AML-193 (cell line): Measurements from ENCODE around the gene CACNA1B.
"Not testable (repeated sequence)": the region's sequence is repeated elsewhere in the genome, so short reads cannot be mapped to it uniquely, and the experiment has no call there.

Source experiments
- DNase-seq, 2 experiments: peaks; one replicate each; lab custom pipeline; 2025; lab: John Stamatoyannopoulos, UW

The CACNA1B gene

DNA sequence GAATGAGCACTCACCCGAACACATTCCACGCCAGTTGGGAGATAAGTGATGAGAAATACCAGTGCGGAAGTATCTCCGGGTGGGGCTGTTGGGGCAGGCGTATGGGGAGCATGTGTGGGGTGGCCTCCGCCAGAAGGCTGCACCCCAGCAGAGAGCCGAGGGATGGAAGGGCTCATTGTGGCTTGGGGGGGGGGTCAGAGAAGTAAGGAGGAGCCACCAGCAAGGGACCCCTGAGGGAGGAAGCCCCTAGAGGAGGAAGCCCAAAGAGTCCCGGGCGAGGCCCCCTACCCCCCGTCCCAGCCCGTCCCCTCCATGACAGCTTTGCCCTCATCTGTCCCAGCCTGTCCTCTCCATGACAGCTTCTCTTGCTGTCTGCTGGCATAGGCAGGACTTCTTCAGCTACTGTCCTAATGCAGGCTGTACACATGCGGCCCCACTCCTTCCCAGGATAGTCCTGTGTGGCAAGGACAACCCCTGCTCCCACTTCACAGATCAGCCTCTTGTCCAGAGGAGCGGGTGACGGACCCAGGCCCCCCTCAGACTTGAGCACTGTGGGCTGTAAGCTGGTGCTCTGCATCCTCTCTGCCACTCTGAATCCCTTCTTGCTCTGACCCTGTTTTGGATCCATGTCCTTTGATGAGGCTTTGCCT is 239.6 kb downstream of the CACNA1B start:
- DNase-seq = no peak

- DNase-seq = no peak
Measured at GRCh38 chr9:138117836-138118235, 240.3 kb downstream of the CACNA1B start.

GRCh38 chr9:138118601-138119071 is 241.1 kb downstream of the CACNA1B start:
- DNase-seq = no peak

DNA sequence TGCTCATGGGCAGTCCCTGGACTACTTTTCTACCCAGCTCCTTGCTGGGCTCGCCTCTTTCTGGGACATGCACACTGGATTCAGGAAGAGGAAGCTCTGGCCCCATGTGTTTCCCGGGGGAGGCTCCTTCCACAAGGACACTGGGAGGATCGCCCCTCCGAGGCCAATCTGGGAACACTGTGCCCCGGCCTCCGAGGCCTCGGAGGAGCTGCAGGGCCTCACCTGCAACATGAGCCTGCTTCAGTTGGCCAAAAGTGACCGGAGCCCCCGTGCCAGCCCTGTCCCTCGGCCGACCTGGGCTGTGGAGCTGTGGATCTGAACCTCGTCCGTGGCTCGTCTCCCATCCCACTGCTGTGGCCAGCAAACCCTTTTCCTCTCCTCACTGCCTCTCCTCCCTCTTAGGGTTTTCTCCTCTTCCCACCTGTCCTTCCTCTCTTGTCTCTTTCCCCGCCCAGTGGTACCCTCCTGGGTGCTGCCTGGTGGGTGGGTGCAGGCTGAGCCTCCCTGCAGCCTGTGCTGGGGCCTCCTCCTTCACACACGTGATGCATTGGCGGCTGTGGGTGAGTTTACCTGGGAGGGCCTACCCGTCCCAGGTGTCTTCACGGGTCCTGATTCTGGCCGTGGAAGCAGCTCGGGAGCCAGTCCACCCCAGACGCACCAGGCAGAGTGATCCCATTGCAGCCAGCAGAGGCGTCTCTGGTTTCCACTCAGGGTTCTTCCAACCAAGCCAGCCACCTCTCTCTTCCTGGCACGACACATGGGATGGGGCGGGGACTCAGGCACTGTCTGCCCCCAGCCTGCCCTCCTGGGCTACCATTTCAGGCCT is 241.8 kb downstream of the CACNA1B start:
- no peak for DNase-seq

GRCh38 chr9:138120072-138120471 is 242.5 kb downstream of the CACNA1B start:
- no peak for DNase-seq

GRCh38 chr9:138120511-138121437 is 243.2 kb downstream of the CACNA1B start:
- DNase-seq = no peak

DNA sequence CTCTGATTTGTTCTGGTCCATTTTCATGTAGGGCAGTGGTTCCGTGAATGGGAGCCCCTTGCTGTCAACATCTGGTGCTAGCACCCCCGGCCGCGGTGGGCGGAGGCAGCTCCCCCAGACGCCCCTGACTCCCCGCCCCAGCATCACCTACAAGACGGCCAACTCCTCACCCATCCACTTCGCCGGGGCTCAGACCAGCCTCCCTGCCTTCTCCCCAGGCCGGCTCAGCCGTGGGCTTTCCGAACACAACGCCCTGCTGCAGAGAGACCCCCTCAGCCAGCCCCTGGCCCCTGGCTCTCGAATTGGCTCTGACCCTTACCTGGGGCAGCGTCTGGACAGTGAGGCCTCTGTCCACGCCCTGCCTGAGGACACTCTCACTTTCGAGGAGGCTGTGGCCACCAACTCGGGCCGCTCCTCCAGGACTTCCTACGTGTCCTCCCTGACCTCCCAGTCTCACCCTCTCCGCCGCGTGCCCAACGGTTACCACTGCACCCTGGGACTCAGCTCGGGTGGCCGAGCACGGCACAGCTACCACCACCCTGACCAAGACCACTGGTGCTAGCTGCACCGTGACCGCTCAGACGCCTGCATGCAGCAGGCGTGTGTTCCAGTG is 244.0 kb downstream of the CACNA1B start:
- no peak for DNase-seq

GRCh38 chr9:138122201-138122600 is 244.6 kb downstream of the CACNA1B start:
- no peak for DNase-seq

- no peak for DNase-seq
Measured at GRCh38 chr9:138122676-138123075, 245.1 kb downstream of the CACNA1B start.

GRCh38 chr9:138123086-138123485 is 245.5 kb downstream of the CACNA1B start:
- no peak for DNase-seq

GRCh38 chr9:138126090-138126857 is 248.7 kb downstream of the CACNA1B start:
- DNase-seq = not testable (repeated sequence)

- not testable (repeated sequence) for DNase-seq
Measured at GRCh38 chr9:138126858-138127584, 249.4 kb downstream of the CACNA1B start.

GRCh38 chr9:138128027-138128426 is 250.4 kb downstream of the CACNA1B start:
- DNase-seq = not testable (repeated sequence)

- not testable (repeated sequence) for DNase-seq
Measured at GRCh38 chr9:138129318-138129717, 251.7 kb downstream of the CACNA1B start.

DNA sequence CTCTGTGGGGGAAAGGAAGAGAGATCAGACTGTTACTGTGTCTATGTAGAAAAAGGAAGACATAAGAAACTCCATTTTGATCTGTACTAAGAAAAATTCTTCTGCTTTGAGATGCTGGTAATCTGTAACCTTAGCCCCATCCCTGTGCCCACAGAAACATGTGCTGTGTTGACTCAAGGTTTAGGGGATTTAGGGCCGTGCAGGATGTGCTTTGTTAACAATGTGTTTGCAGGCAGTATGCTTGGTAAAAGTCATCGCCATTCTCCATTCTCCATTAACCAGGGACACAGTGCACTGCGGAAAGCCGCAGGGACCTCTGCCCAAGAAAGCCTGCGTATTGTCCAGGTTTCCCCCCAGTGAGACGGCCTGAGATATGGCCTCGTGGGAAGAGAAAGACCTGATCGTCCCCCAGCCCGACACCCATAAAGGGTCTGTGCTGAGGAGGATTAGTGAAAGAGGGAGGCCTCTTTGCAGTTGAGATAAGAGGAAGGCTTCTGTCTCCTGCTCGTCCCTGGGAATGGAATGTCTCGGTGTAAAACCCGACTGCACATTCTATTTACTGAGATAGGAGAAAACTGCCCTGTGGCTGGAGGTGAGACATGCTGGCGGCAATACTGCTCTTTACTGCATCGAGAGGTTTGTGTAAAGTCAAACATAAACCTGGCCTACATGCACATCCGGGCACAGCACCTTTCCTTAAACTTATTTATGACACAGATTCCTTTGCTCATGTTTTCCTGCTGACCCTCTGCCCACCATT is 255.5 kb downstream of the CACNA1B start:
- DNase-seq = not testable (repeated sequence)

DNA sequence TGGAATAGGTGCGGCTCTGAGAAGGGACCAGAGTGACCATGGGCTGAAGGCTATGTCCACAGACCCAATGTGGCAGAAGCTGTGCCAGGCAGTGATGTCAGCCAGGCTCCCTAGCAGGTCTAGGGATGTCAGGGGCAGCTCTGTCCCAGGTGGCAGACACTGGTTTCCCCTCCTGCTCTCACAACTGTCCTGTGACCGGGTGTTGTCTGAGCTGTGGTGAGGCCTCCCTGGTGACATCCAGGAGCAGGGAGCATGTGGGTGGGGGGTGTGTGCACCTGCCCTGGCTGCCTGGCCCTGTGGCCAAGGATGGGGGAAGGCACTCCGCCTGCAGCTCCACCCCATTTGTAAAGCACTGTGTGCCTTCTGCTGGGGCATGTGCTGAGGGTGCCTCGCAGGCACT is 257.0 kb downstream of the CACNA1B start:
- not testable (repeated sequence) for DNase-seq

- not testable (repeated sequence) for DNase-seq
Measured at GRCh38 chr9:138139096-138139495, 261.5 kb downstream of the CACNA1B start.

GRCh38 chr9:138140980-138141379 is 263.4 kb downstream of the CACNA1B start:
- not testable (repeated sequence) for DNase-seq

DNA sequence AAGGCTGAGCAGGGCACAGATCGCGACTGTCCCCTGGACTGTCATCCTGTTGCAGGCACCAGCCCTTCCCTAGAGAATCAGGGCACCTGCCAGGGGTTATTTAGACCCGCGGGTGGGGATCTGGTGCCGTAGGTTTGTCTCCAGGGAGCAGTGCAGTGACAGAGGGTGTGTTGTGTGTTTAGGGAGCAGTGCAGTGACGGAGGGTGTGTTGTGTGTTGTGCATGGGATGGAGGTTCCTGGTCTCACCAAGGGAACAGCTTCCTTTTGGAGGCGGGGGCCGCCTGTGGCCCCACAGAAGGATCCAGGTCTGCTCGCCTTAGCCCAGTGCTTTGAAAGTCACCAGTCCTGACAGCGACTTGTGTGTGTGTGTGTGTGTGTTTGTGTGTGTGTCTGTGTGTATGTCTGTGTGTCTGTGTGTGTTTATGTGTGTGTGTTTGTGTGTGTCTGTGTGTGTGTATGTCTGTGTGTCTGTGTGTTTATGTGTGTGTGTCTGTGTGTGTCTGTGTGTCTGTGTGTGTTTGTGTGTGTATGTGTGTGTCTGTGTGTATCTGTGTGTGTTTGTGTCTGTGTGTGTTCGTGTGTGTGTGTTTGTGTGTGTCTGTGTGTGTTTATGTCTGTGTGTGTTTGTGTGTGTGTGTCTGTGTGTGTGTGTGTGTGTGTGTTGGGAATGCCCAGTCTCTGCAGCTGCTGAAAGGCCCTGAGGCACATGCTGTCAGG is 265.1 kb downstream of the CACNA1B start:
- not testable (repeated sequence) for DNase-seq
